ENCODE measurements around the gene TGFA.

The TGFA gene

GRCh38 chr2:70552501-70553333, 909 bp downstream of the TGFA start:
- DNase-seq = no peak

GRCh38 chr2:70551167-70551566, 2.5 kb downstream of the TGFA start:
- DNase-seq = no peak

- no peak for DNase-seq
Observed at GRCh38 chr2:70549962-70550361, 3.7 kb downstream of the TGFA start.

GRCh38 chr2:70549064-70549710, 4.4 kb downstream of the TGFA start:
- no peak for DNase-seq

- DNase-seq = no peak
Observed at GRCh38 chr2:70548233-70548632, 5.4 kb downstream of the TGFA start.

GRCh38 chr2:70546885-70547284, 6.7 kb downstream of the TGFA start:
- no peak for DNase-seq

GRCh38 chr2:70546376-70546775, 7.2 kb downstream of the TGFA start:
- DNase-seq = no peak

- DNase-seq = no peak
Observed at GRCh38 chr2:70541481-70542020, 12.1 kb downstream of the TGFA start.

GRCh38 chr2:70537840-70538239, 15.8 kb downstream of the TGFA start:
- DNase-seq = no peak

- no peak for DNase-seq
Observed at GRCh38 chr2:70536517-70537055, 17.0 kb downstream of the TGFA start.

GRCh38 chr2:70535573-70535972, 18.1 kb downstream of the TGFA start:
- DNase-seq = no peak

GRCh38 chr2:70534183-70534836, 19.3 kb downstream of the TGFA start:
- DNase-seq = no peak

- DNase-seq = no peak
Observed at GRCh38 chr2:70532244-70532935, 21.2 kb downstream of the TGFA start.

- DNase-seq = no peak
Observed at GRCh38 chr2:70531419-70532086, 22.1 kb downstream of the TGFA start.

GRCh38 chr2:70529610-70530009, 24.0 kb downstream of the TGFA start:
- DNase-seq = no peak

- no peak for DNase-seq
Observed at GRCh38 chr2:70528929-70529328, 24.7 kb downstream of the TGFA start.

- DNase-seq = no peak
Observed at GRCh38 chr2:70528276-70528675, 25.4 kb downstream of the TGFA start.

GRCh38 chr2:70527447-70528080, 26.1 kb downstream of the TGFA start:
- DNase-seq = no peak

GRCh38 chr2:70526126-70526525, 27.5 kb downstream of the TGFA start:
- DNase-seq = no peak

- DNase-seq = no peak
Observed at GRCh38 chr2:70525032-70525431, 28.6 kb downstream of the TGFA start.
